GM23338 (cell line): ENCODE results near the gene UBN1.

Experiments
- EZH2 ChIP-seq: fragments of 200-600 bp; sonication (generic); IDR thresholded peaks from one replicate; pipeline ENCODE4 v1.8.0; 2017; ENCODE audit warnings: antibody characterized with exemption, mild to moderate bottlenecking, low read depth; ENCODE audit not compliant: unreplicated experiment
- EZH2phosphoT487 ChIP-seq: fragments of 200-600 bp; sonication (generic); IDR thresholded peaks from one replicate; pipeline ENCODE4 v1.8.1; 2018; ENCODE audit warnings: antibody characterized with exemption; ENCODE audit not compliant: unreplicated experiment
- NANOG ChIP-seq: IDR thresholded peaks from 2 replicates; pipeline ENCODE4 v1.6.1; 2016; ENCODE audit warnings: antibody characterized with exemption, borderline replicate concordance
- POLR2AphosphoS5 ChIP-seq: IDR thresholded peaks from 2 replicates; pipeline ENCODE4 v1.6.1; 2016; ENCODE audit warnings: antibody characterized with exemption, low read depth
- ZNF331 ChIP-seq: fragments of 250-450 bp; sonication (Bioruptor Pico); IDR thresholded peaks from 2 replicates; pipeline ENCODE4 v1.5.0; 2020; ENCODE audit warnings: low read depth, mild to moderate bottlenecking, moderate library complexity
- TF ChIP-seq, protein P1 (sequence below), 2 experiments: fragments of 200-600 bp in 1 of 2; sonication (generic) in 1 of 2; conservative IDR thresholded peaks; 2 replicates each; pipeline versions ENCODE4 v1.5.1 to v1.6.1; 2016 to 2017; ENCODE audit warnings: antibody characterized with exemption in 2 of 2, low read depth in 2 of 2, mild to moderate bottlenecking in 2 of 2, moderate library complexity in 1 of 2

DNA sequence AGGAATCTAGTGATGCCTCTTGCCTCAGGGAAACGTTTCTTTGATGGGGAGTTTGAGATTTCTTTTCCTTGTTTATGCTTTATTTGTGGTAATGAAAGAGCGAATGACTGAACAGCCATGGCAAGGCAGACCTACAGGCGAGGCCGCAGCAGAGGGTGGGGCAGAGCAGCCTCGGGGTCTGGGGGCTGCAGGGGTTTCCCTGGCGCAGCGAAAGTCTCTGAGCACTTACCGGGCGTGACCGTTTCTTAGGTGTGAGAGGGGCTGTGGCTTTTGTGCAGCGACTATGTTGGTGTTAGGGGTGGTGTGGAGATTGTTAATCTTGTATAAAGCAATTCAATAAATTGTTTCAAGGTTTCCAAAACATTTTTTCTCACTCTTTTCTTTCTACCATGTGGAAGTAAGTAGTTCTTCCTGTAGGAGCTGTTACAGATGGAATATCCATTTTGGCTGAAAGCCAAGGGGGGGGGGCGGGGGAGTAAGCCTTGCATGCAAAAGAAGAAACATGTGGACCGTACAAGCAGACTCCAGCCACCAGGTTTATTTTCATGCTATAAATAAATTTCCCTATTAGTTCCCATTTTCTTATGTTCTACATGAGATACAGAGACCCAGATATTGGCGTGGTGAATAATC is 34.8 kb downstream of the UBN1 start:
- TF ChIP-seq, protein P1, sequence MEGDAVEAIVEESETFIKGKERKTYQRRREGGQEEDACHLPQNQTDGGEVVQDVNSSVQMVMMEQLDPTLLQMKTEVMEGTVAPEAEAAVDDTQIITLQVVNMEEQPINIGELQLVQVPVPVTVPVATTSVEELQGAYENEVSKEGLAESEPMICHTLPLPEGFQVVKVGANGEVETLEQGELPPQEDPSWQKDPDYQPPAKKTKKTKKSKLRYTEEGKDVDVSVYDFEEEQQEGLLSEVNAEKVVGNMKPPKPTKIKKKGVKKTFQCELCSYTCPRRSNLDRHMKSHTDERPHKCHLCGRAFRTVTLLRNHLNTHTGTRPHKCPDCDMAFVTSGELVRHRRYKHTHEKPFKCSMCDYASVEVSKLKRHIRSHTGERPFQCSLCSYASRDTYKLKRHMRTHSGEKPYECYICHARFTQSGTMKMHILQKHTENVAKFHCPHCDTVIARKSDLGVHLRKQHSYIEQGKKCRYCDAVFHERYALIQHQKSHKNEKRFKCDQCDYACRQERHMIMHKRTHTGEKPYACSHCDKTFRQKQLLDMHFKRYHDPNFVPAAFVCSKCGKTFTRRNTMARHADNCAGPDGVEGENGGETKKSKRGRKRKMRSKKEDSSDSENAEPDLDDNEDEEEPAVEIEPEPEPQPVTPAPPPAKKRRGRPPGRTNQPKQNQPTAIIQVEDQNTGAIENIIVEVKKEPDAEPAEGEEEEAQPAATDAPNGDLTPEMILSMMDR (conservative IDR thresholded peaks at IDR 0.05; ENCODE audit: low read depth in 2 of 2), result no peak
- no peak for TF ChIP-seq EZH2
- TF ChIP-seq NANOG, result no peak
- no peak for TF ChIP-seq EZH2phosphoT487
- no peak for TF ChIP-seq POLR2AphosphoS5
- TF ChIP-seq ZNF331 (CRISPR knock-in tag), result no peak
